B cell (primary cell): ENCODE data around the gene TMC1.

Experiments
- CTCF ChIP-seq: fragments of 200-600 bp; IDR thresholded peaks from one replicate; pipeline ENCODE4 v1.8.0; 2022; ENCODE audit warnings: antibody characterized with exemption, mild to moderate bottlenecking
- EZH2 ChIP-seq: IDR thresholded peaks from 2 replicates; pipeline ENCODE4 v1.6.1; 2012; ENCODE audit warnings: borderline replicate concordance, low read depth, mild to moderate bottlenecking, moderate library complexity, low read length; ENCODE audit not compliant: insufficient read depth, poor library complexity, severe bottlenecking

GRCh38 chr9:72681283-72681630 is 159.8 kb downstream of the TMC1 start:
- no peak for TF ChIP-seq CTCF
- no peak for TF ChIP-seq EZH2
